DMS79 treated with DMSO at 0.1 percent for 48 hours (cell line): ENCODE data around the gene COG4.
"Not testable (repeated sequence)": the region's sequence is repeated elsewhere in the genome, so short reads cannot be mapped to it uniquely, and the experiment has no call there.

Source experiments
- DNase-seq: peaks from one replicate; lab custom pipeline; 2025; lab: John Stamatoyannopoulos, UW

COG4 gene

DNA sequence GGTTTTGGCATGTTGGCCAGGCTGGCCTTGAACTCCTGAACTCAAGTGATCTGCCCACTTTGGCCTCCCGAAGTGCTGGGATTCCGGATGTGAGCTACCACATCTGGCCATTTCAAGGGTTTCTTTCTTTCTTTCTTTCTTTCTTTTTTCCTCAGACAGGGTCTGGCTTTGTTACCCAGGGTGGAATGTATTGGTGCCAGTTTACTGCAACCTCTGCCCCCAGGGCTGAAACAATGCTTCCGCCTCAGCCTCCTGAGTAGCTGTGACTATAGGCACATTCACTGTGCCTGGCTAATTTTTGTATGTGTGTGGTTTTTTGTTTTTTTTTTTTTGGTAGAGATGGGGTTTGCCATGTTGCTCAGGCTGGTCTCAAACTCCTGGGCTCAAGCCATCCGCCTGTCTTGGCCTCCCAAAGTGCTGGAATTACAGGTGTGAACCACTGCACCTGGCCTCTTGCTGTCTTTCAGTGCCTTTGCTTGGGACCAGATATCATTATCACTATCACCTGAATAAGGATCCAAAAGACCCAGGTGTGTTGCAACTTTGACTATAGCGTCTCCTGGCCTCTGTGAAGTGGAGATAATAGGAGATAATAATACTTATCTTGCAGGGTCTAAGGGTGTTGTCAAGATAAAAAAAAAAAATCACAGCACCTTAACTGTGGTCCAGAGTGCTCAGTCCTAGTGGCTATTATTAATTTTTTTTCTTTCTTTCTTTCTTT, 65.7 kb downstream of the COG4 start:
- DNase-seq, result no peak

DNA sequence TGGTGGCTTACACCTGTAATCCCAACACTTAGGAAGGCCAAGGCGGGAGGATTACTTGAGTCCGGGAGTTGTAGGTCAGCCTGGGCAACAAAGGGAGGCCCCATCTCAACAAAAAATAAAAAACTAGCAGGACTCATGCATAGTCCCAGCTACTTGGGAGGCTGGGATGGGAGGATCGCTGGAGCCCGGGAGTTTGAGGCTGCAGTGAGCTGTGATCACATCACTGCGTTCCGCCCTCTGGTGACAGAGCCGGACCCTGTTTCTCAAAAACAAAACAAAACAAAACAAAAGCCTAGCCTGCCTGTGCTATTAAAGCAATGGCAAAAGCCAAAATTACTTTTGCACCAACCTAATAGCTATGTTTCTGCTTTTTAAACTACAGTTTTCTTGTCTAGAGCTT, 67.4 kb downstream of the COG4 start:
- no peak for DNase-seq

DNA sequence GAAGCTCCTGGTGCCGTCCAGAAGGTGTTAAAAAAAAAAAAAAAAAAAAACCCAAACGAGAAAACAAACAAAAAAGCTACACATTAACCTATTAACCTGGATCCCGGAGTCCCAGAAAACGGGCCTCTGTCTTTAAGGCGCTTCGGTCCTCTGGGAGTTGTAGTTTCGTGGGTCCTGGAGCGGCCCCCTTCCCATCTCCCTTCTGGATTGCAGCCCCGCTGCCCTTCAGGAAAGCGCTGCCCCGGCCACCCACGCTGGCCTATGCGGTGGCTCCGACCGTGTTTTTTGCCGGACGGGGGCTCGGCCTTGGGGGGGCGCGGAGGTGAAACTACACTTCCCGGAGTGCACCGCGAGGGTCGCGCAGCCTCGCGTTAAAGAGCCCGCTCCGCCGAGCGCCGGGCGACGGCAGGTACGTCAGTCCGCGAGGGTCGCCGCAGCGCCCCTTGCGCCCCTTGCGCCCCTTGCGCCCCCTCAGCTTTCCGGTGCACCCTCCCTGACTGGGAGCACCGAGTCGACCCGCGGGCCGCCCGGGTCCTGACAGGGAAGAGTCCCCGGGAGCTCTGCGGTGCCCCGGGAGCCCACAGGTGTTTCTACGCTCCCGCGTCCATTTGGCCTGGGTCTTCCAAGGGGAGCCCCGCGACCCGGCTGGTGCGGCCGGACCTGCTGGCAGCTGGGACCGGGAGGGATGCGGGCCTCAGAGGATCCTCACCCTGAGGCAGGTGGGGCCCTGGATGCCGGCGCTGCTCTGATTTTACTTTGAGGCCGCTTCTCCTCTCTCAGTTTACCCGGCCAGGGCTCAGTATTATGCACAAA, 68.9 kb downstream of the COG4 start, which contains the start of gene FCSK:
FCSK (plus strand) TSS at position 374 of the 813 bp plus-strand sequence. CDS start 8,596 bp downstream, outside the sequence.
- no peak for DNase-seq

DNA sequence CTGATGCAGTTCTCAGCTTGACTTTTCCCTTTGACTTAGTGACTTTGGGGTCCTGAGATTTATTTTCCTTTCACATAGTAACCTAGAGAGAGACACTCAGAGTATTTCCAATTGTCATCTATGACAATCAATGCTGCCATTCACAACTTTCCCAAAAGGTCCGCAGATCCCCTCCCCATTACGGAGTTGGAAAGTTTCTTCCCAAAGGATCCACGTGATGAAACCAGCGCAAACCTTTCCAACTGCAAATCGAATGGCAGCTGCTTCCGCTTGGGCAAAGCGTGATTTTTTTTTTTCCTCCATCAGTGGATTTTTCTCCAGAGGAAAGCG, 69.5 kb downstream of the COG4 start:
- DNase-seq, result no peak

DNA sequence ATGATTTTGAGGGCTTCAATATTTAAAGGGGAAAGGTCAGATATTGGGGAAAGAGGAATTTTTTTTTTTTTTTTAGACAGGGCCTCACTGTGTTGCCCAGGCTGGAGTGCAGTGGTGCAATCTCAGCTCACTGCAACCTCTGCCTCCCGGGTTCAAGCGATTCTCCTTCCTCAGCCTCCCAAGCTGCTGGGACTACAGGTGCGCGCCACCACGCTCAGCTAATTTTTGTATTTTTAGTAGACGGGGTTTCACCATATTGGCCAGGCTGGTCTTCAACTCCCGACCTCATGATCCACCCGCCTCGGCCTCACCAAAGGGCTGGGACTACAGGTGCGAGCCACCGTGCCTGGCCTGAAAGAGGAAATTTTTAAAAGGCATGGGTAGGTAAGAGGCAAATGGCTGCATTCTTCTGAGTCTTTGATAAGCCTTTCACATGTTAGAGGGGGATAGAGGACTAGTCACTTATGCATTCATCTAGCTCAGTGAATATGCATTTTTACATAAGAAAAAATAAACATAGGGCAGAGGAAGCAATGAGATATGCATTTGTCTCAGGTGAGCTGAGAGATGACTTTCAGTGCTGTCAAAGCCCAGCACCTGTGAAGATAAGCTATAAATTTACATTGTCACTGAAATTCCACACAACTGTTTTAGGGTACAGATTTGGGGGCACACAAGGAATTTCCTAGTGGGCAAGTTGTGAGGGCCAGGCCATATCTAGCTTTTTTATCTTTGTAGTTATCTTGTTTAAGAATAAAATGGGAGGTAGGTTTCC, 70.0 kb downstream of the COG4 start:
- DNase-seq, result no peak

DNA sequence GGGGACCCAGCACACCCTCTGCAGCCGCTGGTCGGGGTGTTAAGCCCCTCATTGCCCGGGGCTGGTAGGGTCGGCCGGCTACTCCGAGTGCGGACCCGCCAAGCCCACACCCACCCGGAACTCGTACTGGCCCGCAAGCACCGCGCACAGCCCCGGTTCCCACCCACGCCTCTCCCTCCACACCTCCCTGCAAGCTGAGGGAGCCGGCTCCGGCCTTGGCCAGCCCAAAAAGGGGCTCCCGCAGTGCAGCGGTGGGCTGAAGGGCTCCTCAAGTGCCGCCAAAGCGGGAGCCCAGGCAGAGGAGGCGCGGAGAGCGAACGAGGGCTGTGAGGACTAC, 72.4 kb downstream of the COG4 start:
- DNase-seq, result not testable (repeated sequence)

DNA sequence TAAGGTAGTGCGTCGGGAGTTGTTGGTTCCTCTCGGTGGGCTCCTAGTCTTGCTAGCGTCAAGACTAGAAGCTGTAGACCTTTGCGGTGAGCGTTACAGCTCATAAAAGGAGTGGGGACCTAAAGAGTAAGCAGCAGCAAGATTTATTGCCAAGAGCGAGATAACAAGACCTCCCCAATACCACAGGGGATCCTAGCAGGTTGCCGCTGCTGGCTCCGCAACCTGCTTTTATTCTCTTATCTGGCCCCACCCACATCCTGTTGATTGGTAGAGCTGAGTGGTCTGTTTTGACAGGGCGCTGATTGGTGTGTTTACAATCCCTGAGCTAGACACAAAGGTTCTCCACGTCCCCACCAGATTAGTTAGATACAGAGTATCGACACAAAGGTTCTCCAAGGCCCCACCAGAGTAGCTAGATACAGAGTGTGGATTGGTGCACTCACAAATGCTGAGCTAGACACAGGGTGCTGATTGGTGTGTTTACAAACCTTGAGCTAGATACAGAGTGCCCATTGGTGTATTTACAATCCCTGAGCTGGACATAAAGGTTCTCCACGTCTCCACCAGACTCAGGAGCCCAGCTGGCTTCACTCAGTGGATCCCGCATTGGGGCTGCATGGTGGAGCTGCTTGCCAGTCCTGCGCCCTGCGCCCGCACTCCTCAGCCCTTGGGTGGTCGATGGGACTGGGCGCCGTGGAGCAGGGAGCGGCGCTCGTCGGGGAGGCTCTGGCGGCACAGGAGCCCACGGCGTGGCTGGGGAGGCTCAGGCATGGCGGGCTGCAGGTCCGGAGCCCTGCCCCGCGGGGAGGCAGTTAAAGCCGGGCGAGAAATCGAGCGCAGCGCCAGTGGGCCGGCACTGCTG, 73.0 kb downstream of the COG4 start:
- not testable (repeated sequence) for DNase-seq

DNA sequence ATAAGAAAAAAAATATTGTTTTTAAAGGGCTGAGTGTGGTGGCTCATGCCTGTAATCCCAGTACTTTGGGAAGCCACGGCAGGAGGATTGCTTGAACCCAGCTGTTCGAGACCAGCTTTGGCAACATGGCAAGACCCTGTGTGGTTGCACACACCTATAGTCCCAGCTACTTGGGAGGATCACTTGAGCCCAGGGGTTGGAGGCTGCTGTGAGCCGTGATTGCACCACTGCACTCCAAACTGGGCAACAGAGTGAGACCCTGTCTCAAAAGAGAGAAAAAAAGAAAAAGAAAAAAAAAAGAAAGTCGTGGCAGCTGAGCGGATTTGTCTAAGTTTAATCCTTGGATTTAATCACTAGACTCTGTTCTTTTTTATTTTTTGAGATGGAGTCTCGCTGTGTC, 75.3 kb downstream of the COG4 start:
- no peak for DNase-seq

DNA sequence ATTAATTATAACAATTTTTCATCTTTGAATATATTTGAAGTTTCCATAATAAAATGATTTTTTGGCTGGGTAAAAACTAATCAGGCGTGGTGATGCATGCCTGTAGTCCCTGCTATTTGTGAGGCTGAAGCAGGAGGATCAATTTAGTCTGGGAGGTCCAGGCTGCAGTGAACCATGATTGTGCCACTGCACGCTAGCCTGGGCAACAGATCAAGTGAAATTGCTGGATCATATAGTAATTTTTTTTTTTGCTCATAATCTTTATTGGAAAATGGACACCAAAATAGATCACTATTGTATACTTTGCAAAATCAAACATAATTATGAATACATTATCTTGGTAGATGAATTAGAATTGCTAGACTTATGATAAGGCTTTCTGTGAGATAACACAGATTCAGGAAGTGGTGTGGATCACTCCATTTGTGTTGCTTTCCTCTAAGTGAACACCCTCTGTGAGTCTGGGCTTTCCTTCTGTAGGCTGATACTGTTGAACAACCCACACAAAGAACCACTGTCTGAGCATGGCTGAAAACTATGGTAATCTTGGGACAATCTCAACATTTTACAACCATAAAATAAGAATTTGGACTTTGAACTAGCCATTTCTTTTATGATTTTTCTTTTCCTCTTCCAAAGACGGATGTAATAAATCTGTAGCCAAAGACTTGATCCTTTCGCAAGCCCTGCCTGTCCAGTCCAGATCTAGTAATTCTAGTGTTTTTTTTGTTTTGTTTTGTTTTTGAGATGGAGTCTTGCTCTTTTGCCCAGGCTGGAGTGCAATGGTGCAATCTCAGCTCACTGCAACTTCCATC, 78.9 kb downstream of the COG4 start:
- no peak for DNase-seq

DNA sequence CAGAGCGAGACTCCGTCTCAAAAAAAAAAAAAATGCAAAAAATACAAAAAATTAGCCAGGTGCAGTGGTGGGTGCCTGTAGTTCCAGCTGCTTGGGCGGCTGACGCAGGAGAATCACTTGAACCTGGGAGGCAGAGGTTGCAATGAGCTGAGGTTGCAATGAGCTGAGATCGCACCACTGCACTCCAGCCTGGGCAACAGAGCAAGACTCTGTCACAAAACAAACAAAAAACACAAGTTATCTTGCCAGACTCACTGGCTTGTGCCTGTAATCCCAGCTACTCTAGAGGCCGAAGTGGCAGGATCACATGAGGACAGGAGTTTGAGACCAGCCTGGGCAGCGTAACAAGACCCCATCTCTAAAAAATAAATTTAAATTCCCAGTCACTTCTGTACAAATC, 81.0 kb downstream of the COG4 start:
- no peak for DNase-seq

DNA sequence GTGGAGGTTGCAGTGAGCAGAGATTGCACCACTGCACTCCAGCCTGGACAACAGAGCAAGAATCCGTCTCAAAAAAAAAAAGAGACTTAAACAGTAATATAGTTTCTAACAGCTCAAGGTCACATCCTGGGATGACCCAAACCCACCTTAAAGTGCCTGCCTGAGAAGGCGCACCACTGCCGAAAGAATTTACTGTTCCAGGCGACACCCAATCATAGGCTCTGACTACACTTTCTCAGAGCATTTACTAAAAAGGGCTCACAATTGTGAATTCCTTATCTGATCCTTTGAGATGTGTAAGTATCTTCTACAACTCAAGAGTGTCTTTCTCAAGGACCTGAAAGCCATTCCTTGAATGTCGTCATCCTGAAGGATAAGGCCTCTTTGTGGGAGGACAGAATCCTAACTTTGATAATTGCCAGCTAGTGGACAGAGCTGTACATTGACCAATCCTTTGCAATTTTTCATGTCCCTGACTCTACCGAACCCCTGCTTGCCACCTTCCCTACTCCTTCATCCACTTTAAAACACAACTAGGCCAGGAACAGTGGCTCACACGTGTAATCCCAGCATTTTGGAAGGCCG, 81.9 kb downstream of the COG4 start:
- DNase-seq, result no peak

DNA sequence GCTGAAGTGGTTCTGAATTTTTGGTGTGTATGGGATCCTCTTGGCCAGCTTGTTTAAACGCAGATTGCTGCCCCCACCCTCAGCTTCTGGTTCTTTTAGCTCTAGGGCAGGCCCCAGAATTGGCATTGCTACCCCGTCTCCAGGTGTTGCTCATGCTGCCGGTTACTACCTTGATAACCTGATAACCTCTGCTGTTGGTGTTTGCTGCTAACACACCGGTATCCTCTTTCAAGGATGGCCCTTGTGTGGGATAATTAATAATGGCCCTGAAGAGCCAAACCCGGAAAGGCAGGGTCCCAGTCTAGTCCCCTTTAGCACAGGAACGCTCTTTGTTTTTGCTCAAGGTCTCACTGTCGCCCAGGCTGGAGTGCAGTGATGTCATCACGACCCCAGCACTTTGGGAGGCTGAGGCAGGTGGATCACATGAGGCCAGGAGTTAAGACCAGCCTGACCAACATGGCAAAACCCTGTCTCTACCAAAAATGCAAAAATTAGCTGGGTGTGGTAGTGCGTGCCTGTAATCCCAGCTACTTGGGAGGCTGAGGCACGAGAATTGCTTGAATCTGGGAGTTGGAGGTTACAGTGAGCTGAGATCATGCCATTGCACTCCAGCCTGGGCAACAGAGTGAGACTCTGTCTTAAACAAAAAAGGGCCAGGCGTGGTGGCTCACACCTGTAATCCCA, 83.2 kb downstream of the COG4 start:
- DNase-seq, result peak; percentile 26

DNA sequence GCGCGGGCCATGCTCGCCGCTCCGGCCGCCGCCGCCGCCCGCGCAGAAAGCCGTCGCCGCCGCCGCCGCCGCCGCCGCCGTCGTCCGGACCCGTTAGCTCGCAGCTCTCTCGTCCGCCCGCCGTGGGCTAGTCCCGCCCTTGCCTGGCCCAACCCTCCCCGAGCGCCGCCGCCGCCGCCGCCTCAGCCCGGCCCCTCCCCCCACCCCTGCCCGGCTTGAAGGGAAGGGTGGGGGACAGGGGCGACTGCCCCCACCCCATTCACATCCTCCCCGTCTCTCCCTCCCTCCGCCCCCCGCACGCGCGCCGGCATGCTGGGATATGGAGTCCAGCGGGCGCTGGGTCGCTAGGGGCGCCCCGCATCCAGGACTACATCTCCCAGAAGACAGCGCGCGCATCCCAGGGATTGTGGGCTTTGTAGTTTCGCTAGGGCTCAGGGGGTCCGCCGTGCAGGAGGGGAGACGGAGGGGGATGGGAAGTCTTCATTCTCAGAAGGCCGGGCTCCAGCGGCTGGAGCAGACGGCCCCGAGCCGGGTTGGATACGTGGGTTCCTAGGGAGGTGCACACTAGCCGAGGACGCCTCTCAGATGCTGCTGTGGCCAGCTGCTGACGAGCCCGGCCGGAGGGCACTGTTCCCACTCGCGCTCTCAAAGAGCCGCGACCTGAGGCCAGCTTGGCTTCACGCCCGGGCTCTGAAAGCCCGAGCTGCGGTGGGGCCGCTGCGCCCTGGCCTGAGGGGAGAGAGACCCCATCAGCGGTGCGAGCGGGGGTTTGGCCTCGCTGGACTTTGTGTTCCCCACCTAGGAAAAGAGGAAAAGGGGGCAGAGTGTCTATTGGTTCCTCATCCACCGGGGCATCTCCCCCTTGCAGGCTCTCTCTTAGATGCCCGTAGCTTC, 84.1 kb downstream of the COG4 start, which contains the start of gene ST3GAL2:
ST3GAL2 (minus strand) TSS at position 132 of the 894 bp plus-strand sequence. CDS start 40,570 bp downstream, outside the sequence.
- DNase-seq, result peak; percentile 73

DNA sequence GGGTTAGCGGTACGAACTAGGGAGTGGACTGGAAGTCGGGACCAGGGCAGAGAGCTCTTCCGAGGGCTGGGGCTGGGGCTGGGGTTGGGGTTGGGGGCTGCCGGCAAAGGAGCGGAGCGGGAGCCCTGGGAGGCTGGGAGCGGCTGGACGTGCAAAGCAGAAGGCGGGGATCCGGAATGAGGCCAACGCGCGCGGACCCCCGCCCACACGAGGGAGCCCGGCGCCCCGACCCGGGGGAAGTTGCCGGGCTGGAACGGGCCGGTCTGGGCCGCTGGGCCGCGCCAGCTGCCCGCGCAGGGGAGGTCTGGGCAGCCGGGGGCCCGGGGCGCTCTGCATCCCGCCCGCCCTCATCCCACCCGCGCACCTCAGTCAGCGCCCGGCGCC, 84.8 kb downstream of the COG4 start:
- no peak for DNase-seq

DNA sequence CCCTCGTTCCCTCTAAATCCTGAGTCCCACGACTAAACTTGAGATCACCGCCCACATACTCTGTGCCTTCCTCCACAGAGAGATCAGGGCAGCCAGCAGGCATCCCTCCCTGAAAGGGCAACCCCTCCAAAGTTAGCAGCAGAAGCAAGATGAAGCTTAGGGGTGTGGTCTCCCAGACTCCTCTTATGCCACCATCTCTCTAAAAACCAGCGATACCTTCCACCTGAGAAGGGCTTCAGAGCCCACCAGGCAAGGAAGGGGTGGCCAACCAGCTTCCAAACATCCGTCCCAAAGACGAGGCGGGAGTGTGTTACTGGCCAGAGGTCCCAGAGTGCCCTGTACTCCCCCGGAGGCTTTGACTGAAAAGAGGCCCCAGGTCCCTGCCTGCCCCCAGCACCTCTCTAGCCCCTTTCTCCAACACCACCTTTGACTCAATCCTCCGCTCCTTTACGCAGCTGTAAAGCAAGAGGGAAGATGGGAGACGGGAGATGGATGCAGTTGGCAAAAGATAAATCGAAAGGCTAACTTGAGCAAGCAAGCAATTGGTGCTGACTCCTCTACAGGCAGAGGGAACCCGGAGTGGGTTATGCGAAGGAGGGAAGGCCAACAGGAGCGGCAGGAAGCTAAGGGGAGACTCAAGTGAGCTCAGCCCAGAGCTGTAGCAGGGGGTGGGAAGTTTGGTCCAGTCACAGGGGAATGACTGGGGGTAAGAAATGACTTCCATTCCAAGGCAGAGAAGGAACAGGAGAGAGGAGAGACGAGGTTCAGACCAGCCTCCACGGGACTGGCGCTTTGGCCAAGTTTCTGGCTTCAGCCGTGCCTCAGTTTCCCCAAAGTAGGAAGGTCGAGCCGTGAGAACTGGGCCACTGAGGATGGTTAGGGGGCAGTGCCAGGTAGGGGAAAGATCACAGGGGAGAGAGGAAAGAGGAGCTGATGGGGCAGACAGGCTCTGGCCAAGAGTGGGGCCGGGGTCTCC, 85.5 kb downstream of the COG4 start:
- no peak for DNase-seq

DNA sequence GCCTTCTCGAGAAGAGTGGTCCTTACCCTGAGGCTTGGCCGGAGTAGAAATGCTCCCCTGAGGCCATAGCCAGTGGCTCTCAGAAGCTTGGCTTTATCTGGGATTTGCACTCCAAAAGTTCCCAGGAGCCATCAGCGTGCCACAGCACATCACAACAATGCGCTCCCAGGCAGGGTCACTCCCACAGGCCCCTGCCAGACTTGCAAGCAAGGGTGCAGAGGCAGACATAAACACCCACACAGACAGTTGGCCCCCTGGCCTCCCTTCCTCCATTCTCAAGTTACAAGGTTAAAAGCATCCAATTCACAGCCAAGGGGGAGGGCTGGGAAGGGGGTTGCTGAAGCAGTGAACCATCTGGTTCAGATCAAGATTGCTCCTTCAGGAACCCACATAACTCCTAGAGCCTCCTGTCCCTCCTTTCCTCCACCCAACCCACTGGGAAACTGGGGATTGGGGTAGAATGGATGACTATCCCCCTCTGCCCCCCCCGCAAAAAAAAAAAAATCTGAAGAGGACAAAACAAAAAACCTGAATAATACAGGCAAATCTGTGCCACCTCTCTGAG, 86.3 kb downstream of the COG4 start:
- DNase-seq, result peak; percentile 2
